NCI-H2196 (cell line): ENCODE data around the gene CMTM3.
"Not testable (repeated sequence)": the region's sequence is repeated elsewhere in the genome, so short reads cannot be mapped to it uniquely, and the experiment has no call there.

Experiments used
- DNase-seq: peaks from one replicate; lab custom pipeline; 2025; ENCODE audit not compliant: unreplicated experiment; lab: John Stamatoyannopoulos, UW

CMTM3 gene

DNA sequence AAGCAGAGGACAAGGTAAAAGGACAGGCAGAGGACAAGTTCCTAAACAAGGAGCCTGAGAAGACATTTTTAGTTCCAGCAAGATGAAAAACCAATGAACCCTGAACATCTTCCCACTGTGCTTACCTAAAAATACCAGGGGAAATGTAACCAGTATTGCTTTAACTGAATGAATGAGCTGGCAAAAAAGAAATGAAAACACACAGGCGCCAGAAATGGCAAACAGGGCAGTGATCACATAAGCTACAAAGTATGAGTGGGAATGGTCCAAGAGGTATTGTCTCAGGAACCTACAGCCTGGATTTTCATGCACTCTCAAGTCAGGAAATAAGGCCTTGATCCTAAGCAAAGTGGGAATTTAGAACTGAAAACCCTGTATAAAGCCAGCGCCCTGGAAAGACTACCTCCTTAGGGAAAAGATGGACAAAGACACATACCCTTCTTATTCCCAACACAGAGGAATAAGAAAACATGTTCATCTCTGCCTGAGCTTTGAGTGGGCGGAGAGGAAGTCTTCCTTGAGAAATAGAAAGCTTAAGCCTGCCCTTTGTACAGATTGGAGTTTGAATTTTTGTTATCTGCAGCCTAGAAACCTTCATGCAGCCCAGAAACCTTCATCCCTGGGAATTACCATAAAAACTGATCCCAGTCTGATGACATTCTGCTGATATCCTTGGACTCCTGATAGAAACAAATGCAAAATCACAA lies 23.1 kb upstream of the CMTM3 start:
- no peak for DNase-seq

DNA sequence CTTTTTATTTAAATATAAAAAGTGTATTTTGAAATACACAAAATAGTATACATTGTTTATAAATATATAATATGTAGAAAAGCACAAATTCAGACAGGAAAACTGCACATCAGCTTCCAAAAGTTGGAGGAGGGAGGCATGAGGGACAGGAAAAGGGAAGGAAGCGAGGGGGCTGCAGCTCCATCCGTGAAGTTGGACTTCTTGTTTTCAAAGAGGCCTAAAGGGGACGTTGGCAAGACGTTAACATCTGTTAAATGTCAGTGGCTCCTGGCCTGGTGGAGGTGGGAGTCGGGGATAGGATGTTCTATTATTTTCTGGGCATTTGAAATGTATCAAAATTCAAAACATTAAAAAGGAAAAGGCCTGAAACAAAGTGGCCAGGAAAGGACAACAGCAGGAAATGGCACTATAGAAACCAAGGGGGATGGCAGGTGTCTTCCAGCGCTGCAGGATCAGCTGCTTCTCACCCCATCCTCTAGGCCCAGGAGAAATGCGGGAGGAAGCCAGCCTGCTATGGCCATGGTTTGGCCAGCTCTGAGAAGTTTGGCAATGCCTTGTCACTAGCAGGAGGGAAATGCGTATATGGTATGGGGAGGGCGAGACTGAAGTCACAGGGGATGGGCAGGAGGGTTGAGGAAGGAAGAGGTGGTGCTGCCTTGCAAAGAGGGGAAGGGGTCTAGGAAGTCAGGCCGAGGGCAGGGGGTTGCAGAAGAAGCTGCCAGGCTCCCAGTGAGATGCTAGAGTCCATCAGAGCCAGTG lies 18.8 kb upstream of the CMTM3 start:
- DNase-seq, result no peak

DNA sequence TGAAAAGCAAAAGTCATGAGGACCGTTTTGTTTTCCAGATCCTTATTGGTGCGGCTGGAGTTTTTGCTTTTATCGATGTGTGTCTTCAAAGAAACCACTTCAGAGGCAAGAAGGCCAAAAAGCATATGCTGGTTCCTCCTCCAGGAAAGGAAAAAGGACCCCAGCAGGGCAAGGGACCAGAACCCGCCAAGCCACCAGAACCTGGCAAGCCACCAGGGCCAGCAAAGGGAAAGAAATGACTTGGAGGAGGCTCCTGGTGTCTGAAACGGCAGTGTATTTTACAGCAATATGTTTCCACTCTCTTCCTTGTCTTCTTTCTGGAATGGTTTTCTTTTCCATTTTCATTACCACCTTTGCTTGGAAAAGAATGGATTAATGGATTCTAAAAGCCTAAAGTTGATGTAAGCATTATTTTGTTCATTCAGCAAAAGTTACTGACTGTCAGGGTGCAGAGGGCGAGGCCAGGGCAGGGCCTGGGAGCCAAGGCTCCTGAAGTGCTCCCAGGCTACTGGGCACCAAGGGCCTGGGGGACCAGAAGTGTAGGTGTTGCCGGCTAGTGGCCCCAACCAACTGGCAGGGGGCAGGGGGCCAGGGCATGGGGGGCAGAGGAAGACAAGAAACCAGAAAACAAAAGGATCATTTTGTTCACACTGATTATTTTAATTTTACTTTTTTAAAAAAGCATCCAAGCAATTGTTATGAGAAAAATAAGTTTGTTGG lies 16.5 kb upstream of the CMTM3 start:
- no peak for DNase-seq

DNA sequence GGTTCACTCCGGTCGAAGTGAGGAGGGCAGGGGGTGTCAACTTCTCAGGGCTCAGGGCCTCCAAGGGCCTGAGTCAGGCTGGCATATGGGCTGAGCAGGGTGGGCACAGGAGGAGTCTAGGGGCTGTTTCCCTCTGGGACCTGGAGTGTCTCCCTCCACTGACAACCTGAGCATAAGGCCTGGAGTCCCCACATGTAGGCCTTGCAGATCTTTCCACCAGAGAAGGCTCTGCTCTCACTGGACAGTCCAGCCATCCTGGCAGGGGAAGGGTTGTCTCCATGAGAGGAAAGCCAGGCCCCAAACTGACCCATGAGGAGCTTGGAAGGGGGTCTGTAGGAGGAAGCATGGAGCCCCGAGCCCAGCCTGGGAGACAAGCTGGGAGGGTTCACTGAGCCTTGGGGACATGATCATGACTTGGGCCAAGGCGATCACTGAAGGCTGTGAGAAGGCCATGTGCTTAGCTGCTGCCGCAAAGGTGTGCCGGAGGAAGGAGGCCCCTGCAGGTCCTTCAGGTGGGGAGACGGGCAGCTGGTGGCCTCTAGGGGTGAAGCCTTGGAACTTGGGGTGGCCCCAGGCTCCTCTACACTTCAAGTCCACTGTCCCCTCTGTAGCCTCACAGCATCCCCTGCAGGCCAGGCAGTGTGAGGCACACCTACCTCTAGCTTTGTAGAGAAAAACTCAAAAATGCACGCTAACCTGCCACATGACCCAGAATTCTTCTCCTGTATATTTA lies 15.4 kb upstream of the CMTM3 start:
- no peak for DNase-seq

DNA sequence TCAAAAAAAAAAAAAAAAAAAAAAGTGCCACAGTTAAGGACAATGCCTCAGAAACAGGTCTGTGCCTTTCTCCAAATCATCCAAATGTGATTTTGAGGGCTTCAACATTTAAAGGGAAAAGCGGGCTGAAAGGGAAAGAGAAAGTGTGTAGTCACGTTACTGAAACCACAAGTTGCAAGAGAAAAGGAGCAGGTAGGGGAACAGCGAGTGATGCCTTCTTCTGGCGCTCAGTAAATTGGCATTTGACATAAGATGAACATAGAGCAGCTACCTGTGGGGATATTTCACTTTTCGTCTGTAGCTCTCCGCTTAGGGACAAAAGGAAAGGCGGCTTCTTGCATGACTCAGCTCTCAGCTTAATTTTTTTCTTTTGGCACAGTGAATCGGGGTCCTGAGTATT lies 14.2 kb upstream of the CMTM3 start:
- DNase-seq, result no peak

DNA sequence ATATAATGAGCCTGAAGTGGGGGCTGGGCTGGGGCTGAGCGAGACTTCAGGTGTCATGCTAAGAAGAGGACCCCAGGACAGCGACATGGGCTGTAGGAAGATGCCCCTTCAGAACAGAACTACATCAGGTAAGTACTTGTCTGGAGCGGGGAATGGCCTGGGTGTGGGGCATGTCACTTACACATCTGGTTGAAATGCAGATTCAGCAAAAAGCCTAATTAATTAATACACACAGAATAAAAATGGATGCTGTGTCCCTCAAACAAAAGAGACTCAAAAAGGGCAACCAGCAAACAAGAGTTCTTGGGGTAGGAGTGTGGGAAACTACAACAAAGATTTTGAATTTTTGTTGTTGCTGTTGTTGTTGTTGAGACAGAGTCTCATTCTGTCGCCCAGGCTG lies 13.5 kb upstream of the CMTM3 start:
- no peak for DNase-seq

DNA sequence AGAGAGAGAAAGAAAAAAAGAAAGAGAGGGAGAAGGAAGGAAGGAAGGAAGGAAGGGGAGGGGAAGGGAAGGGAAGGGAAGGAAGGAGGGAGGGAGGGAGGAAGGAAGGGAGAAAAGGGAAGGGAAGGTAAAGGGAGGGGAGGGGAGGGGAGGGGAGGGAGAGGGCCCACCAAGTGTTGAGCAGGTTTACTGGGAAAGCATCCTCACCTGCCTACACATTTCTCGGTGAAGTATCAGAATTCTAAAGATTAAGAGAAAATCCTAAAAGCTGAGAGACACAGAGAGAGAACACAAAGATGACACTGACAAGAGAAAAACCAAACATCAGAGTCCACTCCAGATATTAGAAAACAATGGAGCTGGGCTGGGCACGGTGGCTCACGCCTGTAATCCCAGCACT lies 12.3 kb upstream of the CMTM3 start:
- no peak for DNase-seq

DNA sequence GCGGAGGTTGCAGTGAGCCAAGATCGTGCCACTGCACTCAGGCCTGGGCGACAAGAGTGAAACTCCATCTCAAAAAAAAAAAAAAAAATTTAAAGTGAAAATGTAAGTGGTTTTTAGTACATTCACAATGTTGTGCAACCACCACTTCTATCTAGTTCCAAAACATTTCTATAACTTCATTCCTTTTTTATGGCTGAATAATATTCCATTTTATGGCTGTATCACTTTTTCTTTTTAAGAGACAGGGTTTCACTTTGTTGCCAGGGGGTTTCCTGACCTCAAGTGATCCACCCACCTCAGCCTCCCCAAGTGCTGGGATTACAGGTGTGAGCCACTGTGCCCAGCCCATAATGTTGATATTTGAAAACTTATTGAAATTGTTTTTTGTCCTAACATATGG lies 11.7 kb upstream of the CMTM3 start:
- no peak for DNase-seq

DNA sequence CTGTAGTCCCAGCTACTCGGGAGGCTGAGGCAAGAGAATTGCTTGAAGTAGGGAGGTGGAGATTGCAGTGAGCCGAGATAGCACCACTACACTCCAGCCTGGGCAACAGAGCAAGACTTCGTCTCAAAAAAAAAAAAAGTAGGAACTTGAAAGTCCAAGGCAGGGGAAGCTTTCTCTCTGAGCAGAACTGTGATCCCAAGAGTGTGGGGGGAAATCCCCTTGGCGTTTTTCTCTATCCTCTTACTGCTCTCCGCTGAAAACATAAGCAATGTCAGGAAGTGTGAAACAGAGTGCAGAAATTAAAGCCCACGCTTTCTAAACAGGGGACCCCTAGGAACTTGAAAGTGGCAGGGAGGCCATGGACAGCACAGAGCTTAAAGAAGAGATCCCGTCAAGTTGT lies 9.8 kb upstream of the CMTM3 start:
- no peak for DNase-seq

DNA sequence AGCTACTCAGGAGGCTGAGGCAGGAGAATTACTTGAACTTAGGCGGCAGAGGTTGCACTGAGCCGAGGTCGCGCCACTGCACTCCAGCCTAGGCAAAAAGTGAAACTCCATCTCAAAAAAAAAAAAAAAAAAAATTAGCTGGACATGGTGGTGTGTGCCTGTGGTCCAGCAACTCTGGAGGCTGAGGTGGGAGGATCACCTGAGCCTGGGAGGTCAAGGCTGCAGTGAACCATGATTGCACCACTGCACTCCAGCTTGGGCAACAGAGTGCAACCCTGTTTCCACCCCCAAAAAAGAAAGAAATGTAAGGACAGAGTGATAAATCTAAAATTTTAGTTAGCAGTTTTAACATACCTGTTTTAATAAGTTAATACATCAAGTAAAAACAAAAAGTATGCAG lies 7.9 kb upstream of the CMTM3 start:
- not testable (repeated sequence) for DNase-seq

DNA sequence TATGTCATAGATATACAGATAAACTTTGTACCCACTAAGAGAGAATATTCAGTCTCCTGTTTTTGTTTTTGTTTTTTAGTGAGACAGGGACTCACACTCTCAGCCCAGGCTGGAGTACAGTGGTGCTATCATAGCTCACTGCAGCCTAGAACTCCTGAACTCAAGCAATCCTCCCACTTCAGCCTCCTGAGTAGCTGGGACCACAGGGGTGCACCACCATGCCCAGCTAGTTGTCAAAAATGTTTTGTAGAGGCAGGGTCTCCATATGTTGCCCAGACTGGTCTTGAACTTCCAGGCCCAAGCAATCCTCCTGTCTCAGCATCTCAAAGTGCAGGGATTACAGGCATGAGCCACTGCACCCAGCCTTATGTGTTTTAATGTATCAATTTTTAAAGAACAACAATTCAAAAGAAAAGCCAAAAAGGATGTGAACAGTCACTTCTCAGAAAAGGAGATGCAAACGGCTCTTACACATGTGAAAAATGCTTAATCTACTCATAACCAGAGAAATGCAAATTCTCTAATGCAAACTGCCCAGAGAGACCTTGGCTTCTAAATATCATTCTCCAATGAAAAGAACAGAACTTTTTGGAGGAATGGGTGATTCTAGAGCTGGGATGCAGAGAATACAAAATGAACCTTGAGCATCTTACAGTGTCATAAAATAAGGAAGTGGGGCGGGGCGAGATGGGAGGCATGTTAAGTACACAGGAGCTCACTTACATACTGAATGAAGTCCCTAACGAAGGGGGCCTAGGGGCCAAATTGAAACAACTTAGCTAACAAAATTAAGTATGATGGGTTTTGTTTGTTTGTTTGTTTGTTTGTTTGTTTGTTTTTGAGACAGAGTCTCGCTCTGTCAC lies 7.3 kb upstream of the CMTM3 start:
- no peak for DNase-seq

DNA sequence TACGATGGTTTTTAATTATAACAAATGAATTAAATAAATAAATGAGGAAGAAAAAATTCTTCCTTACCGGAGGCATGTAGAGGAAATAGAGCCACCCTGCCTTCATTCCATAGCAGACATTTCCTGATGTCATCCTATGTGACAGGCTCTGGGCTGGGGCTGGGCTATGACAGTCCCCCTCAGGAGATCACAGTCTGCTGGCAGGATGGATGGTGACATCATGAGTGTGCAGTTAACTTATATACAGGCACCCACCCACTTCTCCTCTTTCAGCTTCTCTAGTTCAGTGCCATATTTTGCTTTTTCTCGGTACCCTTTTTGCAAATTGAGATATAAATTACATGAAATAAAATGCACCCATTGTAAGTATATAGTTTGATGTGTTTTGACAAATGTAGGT lies 6.4 kb upstream of the CMTM3 start:
- DNase-seq, result no peak

DNA sequence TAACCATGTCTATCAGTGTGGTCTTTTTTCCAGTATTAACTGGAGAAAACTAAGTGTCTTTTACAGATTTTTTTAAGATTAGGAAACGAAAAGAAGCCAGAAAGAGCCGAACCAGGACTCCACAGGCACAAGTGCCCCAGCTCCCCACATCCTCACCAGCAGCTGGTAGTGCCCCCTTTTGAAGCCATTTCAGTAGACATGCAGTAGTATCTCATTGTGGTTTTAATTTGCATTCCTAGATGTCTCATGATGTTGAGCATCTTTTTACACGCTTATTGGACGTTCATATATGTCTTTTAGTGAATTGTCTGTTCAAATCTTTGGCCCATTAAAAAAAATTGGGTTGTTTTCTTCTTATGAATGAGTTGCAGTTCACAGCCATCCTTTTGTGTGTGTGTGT lies 4.8 kb upstream of the CMTM3 start:
- DNase-seq, result no peak

DNA sequence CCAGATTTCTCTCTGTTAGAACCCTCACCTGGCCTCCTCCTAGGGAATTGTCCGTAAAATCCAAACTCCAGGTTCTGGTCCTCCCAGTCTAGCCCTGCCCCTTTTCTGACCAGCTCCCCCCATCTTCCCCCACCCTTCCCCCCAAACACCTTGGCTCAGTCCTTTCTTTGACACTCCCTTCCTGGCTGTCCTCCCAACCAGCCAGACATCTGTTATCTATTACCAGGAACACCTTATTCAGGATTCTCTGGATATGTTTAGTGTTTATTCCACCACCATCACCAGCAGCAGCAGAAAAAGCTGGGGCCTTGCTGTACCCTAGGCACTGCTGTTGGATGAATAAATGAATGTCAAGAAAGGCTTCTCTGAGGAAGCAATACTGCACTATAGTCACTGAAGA lies 4.0 kb upstream of the CMTM3 start:
- DNase-seq, result no peak

DNA sequence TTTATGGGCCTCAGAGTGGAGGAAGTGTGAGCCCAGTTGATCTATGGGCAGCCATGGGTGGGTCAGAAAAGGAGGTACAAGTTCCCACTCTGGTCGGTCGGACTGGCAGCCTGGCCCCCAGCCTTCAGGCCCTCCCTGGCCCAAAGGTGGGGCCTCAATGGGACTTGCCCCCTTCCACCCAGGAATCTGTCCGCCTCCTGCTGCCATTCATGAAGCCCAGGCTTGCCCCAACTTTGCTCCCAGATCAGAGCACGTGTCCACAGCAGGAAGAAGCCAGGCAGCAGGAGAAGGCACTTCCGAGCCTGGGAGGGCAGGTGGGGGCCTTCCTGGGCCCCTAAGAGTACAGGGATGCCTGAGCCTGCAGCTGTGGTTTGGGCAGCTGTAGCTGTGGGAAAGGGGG lies 3.0 kb upstream of the CMTM3 start:
- DNase-seq, result no peak

DNA sequence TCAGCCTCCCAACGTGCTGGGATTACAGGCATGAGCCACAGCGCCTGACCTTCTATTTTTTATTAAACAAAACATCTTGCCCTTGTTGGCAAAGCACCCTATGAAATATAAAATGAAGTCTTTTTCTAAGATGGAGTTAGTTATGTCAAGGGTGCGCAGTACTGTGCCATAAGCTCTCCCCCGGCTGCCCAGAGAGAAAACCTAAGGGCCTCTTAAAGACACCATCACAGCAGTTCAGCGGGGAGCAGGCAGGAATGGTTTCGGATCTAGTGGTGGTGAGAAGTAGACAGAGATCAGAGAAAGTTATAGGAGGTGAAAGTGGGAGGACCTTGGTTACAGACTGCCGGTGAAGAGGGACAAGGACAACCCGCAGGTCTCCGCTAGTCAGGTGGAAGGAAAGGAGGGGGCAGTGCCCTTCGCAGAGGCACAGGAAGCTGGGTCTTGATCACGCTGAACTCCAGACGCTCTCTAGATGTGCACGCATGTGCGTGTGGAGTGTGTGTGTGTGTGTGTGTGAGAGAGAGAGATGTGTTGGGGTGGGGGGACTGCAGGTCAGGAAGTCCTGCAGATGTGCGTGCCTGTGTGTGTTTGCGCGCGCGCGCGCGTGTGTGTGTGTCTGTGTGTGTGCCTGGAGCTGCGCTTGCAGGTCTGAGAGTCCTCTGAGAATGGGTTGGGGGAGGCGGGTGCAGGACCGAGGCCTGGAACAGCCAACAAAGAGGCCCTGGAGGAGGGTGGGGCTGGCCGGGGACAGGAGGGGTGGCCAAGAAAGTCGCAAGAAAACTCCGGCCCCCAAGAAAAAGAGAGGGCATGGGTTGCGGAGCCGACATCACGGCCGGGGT lies 748 bp upstream of the CMTM3 start:
- DNase-seq, result no peak

DNA sequence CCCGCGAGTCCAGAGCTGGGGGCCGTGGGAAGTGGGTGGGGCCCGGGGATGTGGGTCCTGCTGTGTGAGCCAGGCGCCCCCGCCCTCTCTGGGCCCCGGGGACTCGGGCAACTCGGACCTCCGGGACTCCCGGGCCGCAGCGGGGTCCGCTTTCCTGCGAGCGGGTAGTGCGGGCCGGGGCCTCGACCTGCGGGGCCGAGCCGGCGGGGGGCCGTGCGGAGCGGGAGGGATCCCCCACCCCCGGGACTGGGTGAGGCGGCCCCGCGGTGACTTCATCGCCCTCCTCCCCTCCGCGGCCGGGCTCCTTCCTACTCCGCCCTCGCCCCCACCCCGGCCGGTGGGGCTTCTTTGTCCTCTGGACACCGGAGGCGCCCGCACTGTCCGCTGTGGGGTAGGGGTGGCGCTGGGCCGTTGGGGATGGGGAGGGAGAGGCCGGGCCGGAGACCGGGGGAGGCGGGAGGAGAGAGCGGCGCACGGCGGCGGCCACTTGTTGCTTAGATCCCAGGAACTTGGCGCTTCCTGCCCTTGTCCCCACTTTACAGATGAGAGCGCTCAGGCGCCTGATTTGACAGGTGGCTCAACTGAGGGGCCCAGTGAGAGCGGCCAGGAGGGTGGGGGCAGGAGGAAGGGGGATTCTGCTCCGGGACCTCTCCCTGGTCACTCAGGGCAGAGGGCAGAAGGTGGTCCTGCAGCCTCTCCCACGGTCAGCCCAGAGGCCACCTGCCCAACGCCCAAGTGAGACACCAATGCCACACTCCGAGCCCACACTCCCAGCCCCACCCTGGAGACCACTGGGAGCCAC lies 874 bp downstream of the CMTM3 start:
- DNase-seq, result no peak

DNA sequence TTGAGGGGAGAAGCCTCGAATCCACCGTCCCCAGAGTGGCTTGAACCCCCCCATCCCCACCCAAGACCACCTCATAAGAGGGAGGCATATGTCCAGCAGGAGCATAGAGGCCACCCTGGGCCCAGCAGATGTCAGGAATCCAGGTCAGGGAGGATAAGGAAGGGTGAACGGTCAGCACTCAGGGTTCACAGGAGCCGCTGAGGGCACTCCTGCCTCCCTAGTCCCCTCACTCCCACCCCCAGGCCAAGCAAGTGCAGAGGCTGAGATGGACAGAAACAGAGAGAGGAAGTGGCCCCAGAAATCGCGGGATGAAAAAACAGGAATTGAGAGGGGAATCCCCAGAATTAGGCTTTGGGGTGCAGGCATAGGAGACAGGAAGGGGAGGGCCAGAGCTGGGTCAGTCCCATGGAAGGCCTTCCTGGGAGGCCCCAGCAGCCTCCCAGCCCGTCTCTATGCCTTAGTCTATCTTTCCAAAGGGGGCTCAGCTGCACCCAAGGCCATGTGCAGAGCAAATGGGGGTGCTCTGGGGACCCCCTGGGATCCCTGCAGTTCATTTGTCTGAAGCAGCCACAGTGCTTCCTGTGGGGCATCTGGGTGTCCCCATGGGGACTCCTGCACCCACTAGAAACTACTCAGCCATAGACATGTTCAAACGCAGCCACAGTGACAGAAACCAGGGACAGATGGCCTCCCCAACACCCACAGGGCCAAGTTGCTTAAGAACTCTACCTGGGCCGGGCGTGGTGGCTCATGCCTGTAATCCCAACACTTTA lies 1.7 kb downstream of the CMTM3 start:
- no peak for DNase-seq
